Measurements from ENCODE around the gene ANKHD1.
A peak's percentile ranks its signal among the peaks of the same experiment; 100 is the strongest.

Gene ANKHD1

DNA sequence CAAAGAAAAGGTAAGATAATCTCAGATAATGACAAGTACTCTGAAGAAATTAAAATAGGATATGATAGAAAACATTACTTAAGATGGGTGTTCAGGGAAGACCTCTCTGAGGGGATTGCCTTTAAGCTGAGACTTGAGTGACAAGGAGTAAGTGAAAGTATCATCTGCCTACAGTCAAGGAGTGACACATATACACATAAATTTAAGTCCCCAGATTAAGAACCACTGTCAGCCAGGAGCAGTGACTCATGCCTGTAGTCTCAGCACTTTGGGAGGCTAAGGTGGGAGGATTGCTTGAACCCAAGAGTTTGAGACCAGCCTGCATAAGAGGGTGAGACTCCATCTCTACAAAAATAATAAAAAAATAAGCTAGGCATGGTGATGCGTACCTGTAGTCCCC, 19.7 kb upstream of the ANKHD1 start:
- Histone ChIP-seq H3K27me3 (ENCODE audit: control insufficient read depth, insufficient read depth, low read length) (no peaks in the 10 kb centered on the region), H3K9ac (ENCODE audit: low read depth, low read length) (no peak overlapping the region), H3K4me3 (ENCODE audit: low read depth, low read length) (no peak overlapping the region), H3K36me3 (ENCODE audit: control insufficient read depth, insufficient read depth, low read length) (no peaks in the 10 kb centered on the region), H3K4me1 (ENCODE audit: control insufficient read depth, insufficient read depth, low read length) (no peaks in the 10 kb centered on the region), H3K9me3 (ENCODE audit: control insufficient read depth, insufficient read depth, low read length) (no peaks in the 10 kb centered on the region)

DNA sequence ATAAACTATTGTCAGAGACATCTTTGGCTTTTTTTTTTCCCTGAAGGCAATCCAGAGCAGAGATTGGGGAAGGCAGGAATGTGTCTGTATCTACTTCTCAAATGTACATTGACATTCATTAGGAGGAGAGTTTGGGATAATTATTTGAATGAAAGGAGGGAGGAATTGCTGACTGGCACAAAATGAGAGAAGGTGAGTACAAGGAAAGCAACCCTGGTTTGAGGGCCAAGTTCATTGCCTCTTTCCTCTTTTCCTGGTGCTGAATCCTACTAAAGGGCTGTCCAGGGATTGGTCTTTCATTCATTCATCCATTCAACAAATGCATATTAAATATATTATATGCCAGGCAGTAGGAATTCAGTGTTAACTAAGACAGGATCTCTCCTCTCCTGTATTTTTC, 18.8 kb upstream of the ANKHD1 start:
- no peak overlapping the region for H3K9ac ChIP-seq (ENCODE audit: low read depth, low read length)
- H3K4me1 ChIP-seq (ENCODE audit: control insufficient read depth, insufficient read depth, low read length), result no peaks in the 10 kb centered on the region
- no peaks in the 10 kb centered on the region for H3K9me3 ChIP-seq (ENCODE audit: control insufficient read depth, insufficient read depth, low read length)
- no peak overlapping the region for H3K4me3 ChIP-seq (ENCODE audit: low read depth, low read length)
- H3K36me3 ChIP-seq (ENCODE audit: control insufficient read depth, insufficient read depth, low read length), result no peaks in the 10 kb centered on the region
- no peaks in the 10 kb centered on the region for H3K27me3 ChIP-seq (ENCODE audit: control insufficient read depth, insufficient read depth, low read length)

DNA sequence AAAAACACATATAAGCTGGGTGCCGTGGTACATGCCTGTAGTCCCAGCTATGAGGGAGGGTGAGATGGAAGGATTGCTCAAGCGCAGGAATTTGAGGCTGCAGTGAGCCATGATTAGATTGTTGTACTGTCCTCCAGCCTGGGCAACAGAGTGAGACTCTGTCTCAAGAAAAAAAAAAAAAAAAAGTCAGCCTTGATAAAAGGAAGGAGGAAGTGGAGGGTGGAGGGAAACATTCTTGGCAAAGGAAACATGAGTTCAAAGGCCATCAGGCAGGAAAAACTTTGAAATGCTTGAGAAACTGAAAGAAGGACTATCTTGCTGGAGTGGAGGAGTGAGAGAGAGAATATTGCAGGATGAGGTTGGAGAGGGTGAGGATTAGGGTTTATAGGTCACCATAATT, 18.3 kb upstream of the ANKHD1 start:
- H3K4me3 ChIP-seq (ENCODE audit: low read depth, low read length), result no peak overlapping the region
- H3K4me1 ChIP-seq (ENCODE audit: control insufficient read depth, insufficient read depth, low read length), result no peaks in the 10 kb centered on the region
- no peak overlapping the region for H3K9ac ChIP-seq (ENCODE audit: low read depth, low read length)
- no peaks in the 10 kb centered on the region for H3K36me3 ChIP-seq (ENCODE audit: control insufficient read depth, insufficient read depth, low read length)
- no peaks in the 10 kb centered on the region for H3K27me3 ChIP-seq (ENCODE audit: control insufficient read depth, insufficient read depth, low read length)
- H3K9me3 ChIP-seq (ENCODE audit: control insufficient read depth, insufficient read depth, low read length), result no peaks in the 10 kb centered on the region

DNA sequence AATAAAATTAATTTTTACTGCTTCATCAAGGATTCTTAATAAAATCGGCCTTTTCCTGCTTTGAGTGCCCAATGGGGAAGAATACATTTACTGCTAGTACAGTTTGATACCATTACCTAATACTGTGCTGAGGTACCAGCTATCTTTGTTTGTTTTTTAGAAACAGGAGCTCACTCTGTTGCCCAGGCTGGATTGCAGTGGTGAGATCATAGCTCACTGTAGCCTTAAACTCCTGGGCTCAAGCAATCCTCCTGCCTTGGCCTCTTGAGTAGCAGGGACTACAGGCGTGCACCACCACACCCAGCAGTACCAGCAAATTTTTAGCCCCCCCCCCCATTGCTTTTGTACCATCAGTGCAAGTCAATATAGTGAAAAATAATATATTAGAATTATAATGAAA, 13.6 kb upstream of the ANKHD1 start:
- Histone ChIP-seq H3K4me3 (ENCODE audit: low read depth, low read length) (no peak overlapping the region), H3K4me1 (ENCODE audit: control insufficient read depth, insufficient read depth, low read length) (no peaks in the 10 kb centered on the region), H3K27me3 (ENCODE audit: control insufficient read depth, insufficient read depth, low read length) (no peaks in the 10 kb centered on the region)

DNA sequence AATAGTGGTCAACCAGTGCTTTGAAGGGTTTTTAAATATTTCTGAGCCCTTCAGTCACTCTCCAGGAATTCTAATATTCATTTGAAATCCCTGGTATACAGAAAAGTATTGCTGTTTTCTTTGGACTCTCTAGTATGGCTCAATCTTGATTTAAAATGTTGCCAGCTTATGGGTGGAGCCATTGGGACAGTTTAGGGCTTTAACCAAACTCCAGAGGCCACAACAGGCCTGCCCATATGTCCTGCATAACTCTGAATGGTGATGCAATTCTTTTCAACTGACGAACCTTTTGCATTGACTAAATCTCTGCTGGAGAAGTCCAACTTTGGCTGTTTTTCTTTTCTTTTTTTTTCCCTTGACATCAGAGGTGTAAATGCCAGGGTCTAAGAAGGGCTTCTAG, 10.3 kb upstream of the ANKHD1 start:
- Histone ChIP-seq H3K9ac (ENCODE audit: low read depth, low read length) (no peak overlapping the region), H3K4me3 (ENCODE audit: low read depth, low read length) (no peak overlapping the region), H3K27me3 (ENCODE audit: control insufficient read depth, insufficient read depth, low read length) (no peaks in the 10 kb centered on the region), H3K36me3 (ENCODE audit: control insufficient read depth, insufficient read depth, low read length) (no peaks in the 10 kb centered on the region), H3K4me1 (ENCODE audit: control insufficient read depth, insufficient read depth, low read length) (no peaks in the 10 kb centered on the region), H3K9me3 (ENCODE audit: control insufficient read depth, insufficient read depth, low read length) (no peaks in the 10 kb centered on the region)

More for the DNA sequence above, 13.6 kb upstream of the ANKHD1 start:
- H3K36me3 ChIP-seq (ENCODE audit: control insufficient read depth, insufficient read depth, low read length), result no peaks in the 10 kb centered on the region
- H3K9me3 ChIP-seq (ENCODE audit: control insufficient read depth, insufficient read depth, low read length), result no peaks in the 10 kb centered on the region
- H3K9ac ChIP-seq (ENCODE audit: low read depth, low read length), result no peak overlapping the region

DNA sequence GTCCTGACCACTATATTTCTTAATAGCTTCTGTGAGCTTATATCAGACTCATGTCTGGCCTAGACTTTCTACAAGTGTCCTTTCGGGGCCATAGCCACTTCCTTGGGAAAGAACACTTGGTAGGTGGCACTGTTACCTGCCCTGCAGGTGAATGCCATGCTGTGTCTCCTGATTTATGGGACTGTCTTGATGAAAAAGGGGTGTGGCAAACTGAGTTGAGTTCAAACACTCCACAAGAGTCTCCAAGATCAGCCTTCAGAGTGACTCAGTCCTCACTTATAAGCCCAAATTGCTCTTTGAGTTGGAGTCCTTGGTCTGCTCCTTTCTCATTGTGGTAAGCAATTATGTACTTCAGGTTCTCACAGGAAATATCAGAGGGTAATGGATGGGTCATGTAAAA, 9.9 kb upstream of the ANKHD1 start:
- no peak overlapping the region for H3K4me3 ChIP-seq (ENCODE audit: low read depth, low read length)
- H3K9me3 ChIP-seq (ENCODE audit: control insufficient read depth, insufficient read depth, low read length), result no peaks in the 10 kb centered on the region
- no peaks in the 10 kb centered on the region for H3K4me1 ChIP-seq (ENCODE audit: control insufficient read depth, insufficient read depth, low read length)
- no peaks in the 10 kb centered on the region for H3K36me3 ChIP-seq (ENCODE audit: control insufficient read depth, insufficient read depth, low read length)
- no peak overlapping the region for H3K9ac ChIP-seq (ENCODE audit: low read depth, low read length)
- H3K27me3 ChIP-seq (ENCODE audit: control insufficient read depth, insufficient read depth, low read length), result no peaks in the 10 kb centered on the region

DNA sequence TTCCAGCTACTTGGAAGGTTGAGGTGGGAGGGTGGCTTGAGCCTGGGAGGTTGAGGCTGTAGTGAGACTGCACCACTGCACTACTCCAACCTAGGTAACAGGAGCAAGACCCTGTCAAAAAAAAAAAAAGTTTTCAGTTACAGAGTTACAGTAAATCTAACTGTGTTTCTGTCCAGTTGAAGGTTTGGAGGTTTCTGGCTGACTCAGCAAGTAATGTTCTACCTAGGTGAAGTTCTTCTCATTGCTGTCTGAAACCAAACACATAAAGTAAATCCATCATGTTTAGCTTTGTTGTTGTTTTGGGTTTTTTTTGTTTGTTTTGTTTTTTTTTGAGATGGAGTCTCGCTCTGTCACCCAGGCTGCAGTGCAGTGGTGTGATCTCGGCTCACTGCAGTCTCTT, 7.9 kb upstream of the ANKHD1 start:
- peaks cover 7% of the 10 kb centered on the region for H3K4me1 ChIP-seq (ENCODE audit: control insufficient read depth, insufficient read depth, low read length)
- no peaks in the 10 kb centered on the region for H3K9me3 ChIP-seq (ENCODE audit: control insufficient read depth, insufficient read depth, low read length)
- H3K9ac ChIP-seq (ENCODE audit: low read depth, low read length), result no peak overlapping the region
- no peaks in the 10 kb centered on the region for H3K27me3 ChIP-seq (ENCODE audit: control insufficient read depth, insufficient read depth, low read length)
- H3K36me3 ChIP-seq (ENCODE audit: control insufficient read depth, insufficient read depth, low read length), result no peaks in the 10 kb centered on the region
- no peak overlapping the region for H3K4me3 ChIP-seq (ENCODE audit: low read depth, low read length)

DNA sequence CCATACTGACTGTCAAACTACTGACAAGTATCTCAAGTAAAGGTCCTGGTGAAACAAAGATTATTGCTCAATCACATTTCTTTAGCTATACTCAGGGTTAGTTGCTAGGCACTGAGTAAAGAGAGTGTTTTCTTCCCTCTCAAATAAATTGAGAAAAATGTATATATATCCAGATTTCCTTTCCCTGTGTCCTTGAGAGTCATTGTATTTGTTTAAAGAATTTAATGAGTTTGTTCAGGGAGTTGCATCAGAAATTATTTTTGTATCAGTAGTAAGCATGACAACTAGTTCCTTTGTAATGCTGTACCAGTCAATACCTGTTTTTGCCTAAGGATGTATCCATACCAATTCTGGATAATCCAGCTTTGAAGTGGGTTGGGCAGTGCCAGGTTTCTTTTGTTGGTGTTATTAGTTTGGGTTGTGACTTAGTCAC, 3.2 kb upstream of the ANKHD1 start:
- Histone ChIP-seq H3K4me3 (ENCODE audit: low read depth, low read length) (no peak overlapping the region), H3K4me1 (ENCODE audit: control insufficient read depth, insufficient read depth, low read length) (peaks cover 7% of the 10 kb centered on the region), H3K9ac (ENCODE audit: low read depth, low read length) (no peak overlapping the region), H3K36me3 (ENCODE audit: control insufficient read depth, insufficient read depth, low read length) (peaks cover 2% of the 10 kb centered on the region), H3K9me3 (ENCODE audit: control insufficient read depth, insufficient read depth, low read length) (no peaks in the 10 kb centered on the region), H3K27me3 (ENCODE audit: control insufficient read depth, insufficient read depth, low read length) (no peaks in the 10 kb centered on the region)

DNA sequence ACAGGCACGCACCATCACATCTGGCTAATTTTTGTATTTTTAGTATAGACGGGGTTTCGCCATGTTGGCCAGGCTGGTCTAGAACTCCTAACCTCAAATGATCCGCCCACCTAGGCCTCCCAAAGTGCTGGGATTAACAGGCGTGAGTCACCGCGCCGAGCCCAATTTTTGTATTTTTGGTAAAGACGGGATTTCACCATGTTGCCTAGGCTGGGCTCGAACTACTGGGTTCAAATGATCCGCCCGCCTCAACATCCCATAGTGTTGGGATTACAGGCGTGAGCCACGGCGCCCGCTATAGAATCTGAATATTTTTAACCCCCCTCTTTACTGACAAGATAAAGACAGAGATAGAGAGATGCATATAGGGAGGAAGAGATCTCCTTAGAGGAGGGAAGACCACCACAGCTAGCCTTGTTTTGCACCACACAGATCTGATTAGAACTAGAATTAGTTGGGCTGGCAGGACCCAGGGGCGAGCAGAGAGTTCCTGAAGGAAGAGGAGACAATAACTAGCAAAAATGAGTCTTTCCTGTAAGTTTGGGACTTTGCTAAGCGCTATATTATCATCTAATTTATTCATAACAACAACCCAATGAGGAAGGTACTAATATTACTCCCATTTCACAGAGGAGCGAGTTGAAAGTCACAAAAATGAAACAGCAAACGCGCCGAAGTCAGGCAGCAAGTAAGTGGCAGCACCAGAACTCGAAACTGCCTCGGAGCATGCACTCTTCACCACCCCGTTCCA, 1.5 kb upstream of the ANKHD1 start:
- Histone ChIP-seq H3K27me3 (ENCODE audit: control insufficient read depth, insufficient read depth, low read length) (no peaks in the 10 kb centered on the region), H3K4me1 (ENCODE audit: control insufficient read depth, insufficient read depth, low read length) (peaks cover 7% of the 10 kb centered on the region), H3K4me3 (ENCODE audit: low read depth, low read length) (peak overlapping the region; percentile 75), H3K9me3 (ENCODE audit: control insufficient read depth, insufficient read depth, low read length) (no peaks in the 10 kb centered on the region), H3K36me3 (ENCODE audit: control insufficient read depth, insufficient read depth, low read length) (peaks cover 2% of the 10 kb centered on the region), H3K9ac (ENCODE audit: low read depth, low read length) (peak overlapping the region; percentile 78)

DNA sequence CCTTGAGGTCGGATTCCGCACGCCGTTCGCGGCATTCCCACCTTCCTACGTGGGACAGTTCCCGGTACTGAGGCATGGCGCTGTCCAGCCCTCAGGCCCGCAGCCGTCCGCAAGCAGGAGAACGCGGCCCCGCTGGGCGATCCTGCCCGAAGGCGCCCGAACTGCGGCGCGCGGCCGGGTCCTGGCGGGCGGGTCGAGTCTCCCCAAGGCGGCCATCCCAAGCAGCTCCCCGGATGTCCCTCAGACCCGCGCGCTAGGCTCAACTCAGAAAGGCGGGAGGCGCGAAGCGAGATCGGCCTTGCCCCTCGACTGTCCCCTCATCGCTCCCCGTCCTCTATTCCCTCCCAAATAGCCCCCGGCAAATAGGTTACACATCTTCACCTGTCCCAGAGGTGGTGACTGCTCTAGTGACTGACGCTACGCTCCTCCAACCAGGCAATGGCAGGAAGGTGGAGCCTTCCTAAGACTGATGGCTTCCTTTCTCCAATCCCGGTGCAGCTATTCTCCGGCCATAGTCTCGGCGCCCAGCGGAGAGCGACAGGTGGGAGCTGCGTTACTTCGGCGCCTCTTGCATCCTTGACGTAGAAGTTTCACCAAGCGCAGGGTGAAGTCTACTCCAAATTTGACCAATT, 787 bp upstream of the ANKHD1 start:
- H3K9me3 ChIP-seq (ENCODE audit: control insufficient read depth, insufficient read depth, low read length), result no peaks in the 10 kb centered on the region
- peak overlapping the region; percentile 75 for H3K4me3 ChIP-seq (ENCODE audit: low read depth, low read length)
- H3K9ac ChIP-seq (ENCODE audit: low read depth, low read length), result peak overlapping the region; percentile 91
- peaks cover 2% of the 10 kb centered on the region for H3K36me3 ChIP-seq (ENCODE audit: control insufficient read depth, insufficient read depth, low read length)
- no peaks in the 10 kb centered on the region for H3K27me3 ChIP-seq (ENCODE audit: control insufficient read depth, insufficient read depth, low read length)
- H3K4me1 ChIP-seq (ENCODE audit: control insufficient read depth, insufficient read depth, low read length), result peaks cover 7% of the 10 kb centered on the region

DNA sequence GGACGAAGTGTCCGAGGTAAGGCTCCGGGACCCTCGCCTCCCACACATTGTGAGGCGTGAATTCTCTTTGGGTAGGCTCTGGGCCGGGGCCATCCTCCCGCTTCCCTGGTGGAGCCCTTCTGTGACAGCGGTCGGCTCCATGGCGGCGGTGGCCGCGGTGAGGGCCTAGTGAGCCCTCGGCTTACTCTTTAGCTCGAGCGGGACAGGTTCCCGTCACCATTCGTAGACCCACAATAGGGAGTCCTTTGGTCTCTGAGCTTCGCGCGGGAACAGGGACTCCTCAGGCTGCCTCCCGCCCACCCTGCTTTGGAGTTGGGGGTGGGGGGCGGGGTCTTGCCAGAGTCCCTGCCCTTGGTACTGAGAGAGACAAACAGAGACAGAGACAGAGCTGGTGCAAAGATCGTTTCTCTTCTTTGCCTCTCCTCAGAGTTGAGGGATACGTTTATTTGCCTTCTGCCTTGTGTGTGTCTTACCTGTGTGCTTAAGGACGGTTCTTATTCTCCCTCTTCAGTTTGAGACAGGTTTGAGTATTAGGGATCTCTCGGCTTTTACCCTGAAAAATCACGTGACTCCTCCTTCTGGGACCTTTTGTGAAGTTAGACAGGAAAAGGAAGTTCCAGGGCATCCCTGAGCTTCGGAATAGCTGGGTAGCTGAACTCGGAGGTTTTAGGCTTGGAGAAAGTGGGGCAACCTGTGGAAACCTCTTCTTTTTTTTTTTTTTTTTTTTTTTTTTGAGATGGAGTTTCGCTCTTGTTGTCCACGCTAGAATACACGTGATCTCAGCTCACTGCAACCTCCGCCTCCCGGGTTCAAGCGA, 833 bp downstream of the ANKHD1 start:
- peak overlapping the region; percentile 75 for H3K4me3 ChIP-seq (ENCODE audit: low read depth, low read length)
- no peaks in the 10 kb centered on the region for H3K9me3 ChIP-seq (ENCODE audit: control insufficient read depth, insufficient read depth, low read length)
- H3K9ac ChIP-seq (ENCODE audit: low read depth, low read length), result peak overlapping the region; percentile 19
- no peaks in the 10 kb centered on the region for H3K27me3 ChIP-seq (ENCODE audit: control insufficient read depth, insufficient read depth, low read length)
- peaks cover 13% of the 10 kb centered on the region for H3K4me1 ChIP-seq (ENCODE audit: control insufficient read depth, insufficient read depth, low read length)
- H3K36me3 ChIP-seq (ENCODE audit: control insufficient read depth, insufficient read depth, low read length), result peaks cover 2% of the 10 kb centered on the region

Measured in iPS-15b (cell line).